GM06990 (cell line): Measurements from ENCODE around the gene NR4A3.

ENCODE experiments used
- DNase-seq: peaks from one replicate; pipeline ENCODE4 v3.0.0-alpha.2; 2011; ENCODE audit not compliant: insufficient read length; ENCODE audit errors: extremely low read depth
- H3K27me3 ChIP-seq: replicated peaks from 2 replicates; pipeline ENCODE4 v1.6.0; 2011; ENCODE audit warnings: low read length; ENCODE audit not compliant: control insufficient read depth, insufficient read depth
- H3K36me3 ChIP-seq: 2 replicates; pipeline ENCODE4 v1.5.1; 2011; ENCODE audit warnings: low read length; ENCODE audit not compliant: control insufficient read depth, insufficient read depth
- H3K4me3 ChIP-seq: replicated peaks from 2 replicates; pipeline ENCODE4 v1.5.1; 2011; ENCODE audit warnings: low read depth, mild to moderate bottlenecking, control low read depth, low read length
- CTCF ChIP-seq: IDR thresholded peaks from 2 replicates; pipeline ENCODE4 v1.5.1; 2011; ENCODE audit warnings: low read length, control low read depth, mild to moderate bottlenecking, inconsistent platforms; ENCODE audit not compliant: insufficient read depth, poor library complexity, severe bottlenecking

NR4A3 gene

GRCh38 chr9:99831857-99832557 lies 10.3 kb downstream of the NR4A3 start:
- no peaks in the 10 kb centered on the region for H3K27me3 ChIP-seq
- TF ChIP-seq CTCF = no peak

GRCh38 chr9:99832558-99832864 lies 10.8 kb downstream of the NR4A3 start:
- no peak for DNase-seq
- no peaks in the 10 kb centered on the region for H3K27me3 ChIP-seq
- H3K4me3 ChIP-seq = no peak overlapping the region
- no peak for TF ChIP-seq CTCF
- no peaks in the 10 kb centered on the region for H3K36me3 ChIP-seq

More at GRCh38 chr9:99831857-99832557, 10.3 kb downstream of the NR4A3 start:
- no peak for DNase-seq
- H3K36me3 ChIP-seq = no peaks in the 10 kb centered on the region
- H3K4me3 ChIP-seq = no peak overlapping the region

- Histone ChIP-seq H3K27me3 (no peaks in the 10 kb centered on the region), H3K4me3 (no peak overlapping the region), H3K36me3 (no peaks in the 10 kb centered on the region)
- TF ChIP-seq CTCF = no peak
- no peak for DNase-seq
Measured at GRCh38 chr9:99833735-99834134, 12.1 kb downstream of the NR4A3 start.

- DNase-seq = no peak
- Histone ChIP-seq H3K4me3 (no peak overlapping the region), H3K27me3 (no peaks in the 10 kb centered on the region), H3K36me3 (no peaks in the 10 kb centered on the region)
- TF ChIP-seq CTCF = no peak
Measured at GRCh38 chr9:99834474-99834873, 12.8 kb downstream of the NR4A3 start.

GRCh38 chr9:99835142-99835541 lies 13.5 kb downstream of the NR4A3 start:
- DNase-seq = no peak
- no peaks in the 10 kb centered on the region for H3K27me3 ChIP-seq
- no peaks in the 10 kb centered on the region for H3K36me3 ChIP-seq
- no peak for TF ChIP-seq CTCF
- H3K4me3 ChIP-seq = no peak overlapping the region

GRCh38 chr9:99835581-99835980 lies 13.9 kb downstream of the NR4A3 start:
- no peaks in the 10 kb centered on the region for H3K36me3 ChIP-seq
- no peak for TF ChIP-seq CTCF

More at GRCh38 chr9:99835581-99835980, 13.9 kb downstream of the NR4A3 start:
- no peaks in the 10 kb centered on the region for H3K27me3 ChIP-seq
- DNase-seq = no peak
- no peak overlapping the region for H3K4me3 ChIP-seq
